DOHH2 (cell line): ENCODE data around the gene SLC35F4.

ENCODE experiments used
- CTCF ChIP-seq: fragments of 200-600 bp; sonication (generic); IDR thresholded peaks from one replicate; pipeline ENCODE4 v1.5.1; 2014; ENCODE audit warnings: antibody characterized with exemption, mild to moderate bottlenecking, low read depth, low read length; ENCODE audit not compliant: poor library complexity, severe bottlenecking
- EZH2phosphoT487 ChIP-seq: fragments of 200-600 bp; sonication (generic); IDR thresholded peaks from 2 replicates; pipeline ENCODE4 v1.6.1; 2017; ENCODE audit warnings: borderline replicate concordance, mild to moderate bottlenecking, antibody characterized with exemption, low read length, moderate library complexity, mixed read lengths

DNA sequence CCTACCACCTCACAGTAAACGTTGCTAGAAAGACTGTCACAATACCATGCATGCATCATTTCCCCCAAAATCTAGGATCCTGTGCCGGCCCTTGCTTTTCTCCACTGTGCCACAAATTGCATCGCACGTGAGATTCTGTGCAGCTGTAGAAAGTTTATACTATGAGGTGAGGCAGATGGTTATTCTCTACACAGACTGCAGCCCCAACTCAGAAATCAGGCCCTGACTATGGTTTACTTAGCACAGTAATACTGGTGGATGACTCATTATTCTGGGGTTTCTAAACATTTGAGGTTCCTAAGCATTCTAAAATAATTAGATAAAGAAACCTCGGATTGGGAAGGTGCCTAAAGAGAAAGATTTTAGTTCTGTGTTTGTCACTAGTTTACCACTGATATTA, 208.4 kb downstream of the SLC35F4 start:
- TF ChIP-seq CTCF: no peak
- no peak for TF ChIP-seq EZH2phosphoT487
